ENCODE measurements around the gene CMTM7. TPM values are rescaled to one million over a fixed set of nuclear protein-coding genes. Genes with fewer than 3 reads are reported as not detected.

Gene CMTM7
- polyA plus RNA-seq, 1 of the 3 experiments (the other 2 are of a cell fraction) = 50.1 TPM

DNA sequence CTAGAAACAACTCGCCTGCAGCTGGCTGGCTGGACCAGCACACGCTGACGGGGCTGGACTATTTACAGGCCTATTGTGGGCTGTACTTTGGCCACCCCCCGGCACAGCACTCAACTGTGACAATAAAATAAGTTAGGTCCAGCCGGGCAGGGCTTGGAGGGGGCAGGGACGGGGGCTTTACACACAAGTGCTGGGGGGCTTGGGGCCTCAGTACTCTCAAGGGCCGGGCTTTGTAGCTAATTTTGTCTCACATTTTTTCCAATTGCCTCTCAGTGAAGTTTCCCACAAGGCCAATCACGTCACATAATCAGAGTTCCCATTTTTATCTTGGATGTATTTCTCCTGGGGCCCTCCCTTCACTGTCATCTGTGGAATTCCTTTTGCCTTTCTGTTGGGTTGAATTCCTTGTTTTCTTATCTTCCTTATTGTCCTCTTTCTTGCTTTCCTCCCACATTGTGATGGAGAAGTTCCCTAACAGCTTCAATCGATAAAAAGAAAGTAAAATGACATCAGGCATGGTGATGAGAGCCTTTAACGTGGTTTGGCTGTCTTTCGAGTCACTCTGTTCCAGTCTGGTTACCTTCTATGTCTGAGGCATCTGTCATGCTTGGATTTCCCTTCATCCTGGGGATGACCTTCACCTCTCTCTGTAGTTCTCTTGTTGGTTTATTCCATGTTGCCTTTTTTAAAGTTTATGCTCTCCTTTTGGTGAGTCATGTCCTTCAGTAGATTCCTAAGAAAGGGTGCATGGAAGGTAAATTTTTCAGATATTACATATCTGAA lies 44.1 kb upstream of the CMTM7 start (continued):
- TF ChIP-seq MEF2A (IDR thresholded peaks at IDR 0.05; ENCODE audit: borderline replicate concordance, low read depth) = no peak
- no peak for TF ChIP-seq RFX5 (IDR thresholded peaks at IDR 0.05; ENCODE audit: low read length)
- TF ChIP-seq RAD21 (IDR thresholded peaks at IDR 0.05; ENCODE audit: low read length) = no peak

DNA sequence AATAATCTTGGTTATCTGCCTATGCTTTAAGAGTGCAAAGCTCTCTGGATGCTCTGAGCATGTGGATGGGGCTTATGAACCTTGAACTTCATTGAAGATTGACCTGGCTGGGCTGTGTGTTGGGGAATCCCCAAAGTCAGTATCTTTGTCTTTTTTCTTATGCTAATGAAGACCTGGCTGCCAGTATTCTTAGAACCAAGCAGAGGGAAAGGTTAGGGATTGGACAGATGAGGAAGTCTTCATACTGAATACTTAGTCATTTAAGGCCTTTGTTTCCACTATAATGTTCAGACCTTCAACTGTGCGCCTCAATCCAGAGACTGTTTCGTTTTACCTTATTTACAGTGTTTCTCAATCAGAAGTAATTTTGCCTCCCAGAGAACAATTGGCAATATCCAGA lies 42.5 kb upstream of the CMTM7 start:
- TF ChIP-seq, protein P1, sequence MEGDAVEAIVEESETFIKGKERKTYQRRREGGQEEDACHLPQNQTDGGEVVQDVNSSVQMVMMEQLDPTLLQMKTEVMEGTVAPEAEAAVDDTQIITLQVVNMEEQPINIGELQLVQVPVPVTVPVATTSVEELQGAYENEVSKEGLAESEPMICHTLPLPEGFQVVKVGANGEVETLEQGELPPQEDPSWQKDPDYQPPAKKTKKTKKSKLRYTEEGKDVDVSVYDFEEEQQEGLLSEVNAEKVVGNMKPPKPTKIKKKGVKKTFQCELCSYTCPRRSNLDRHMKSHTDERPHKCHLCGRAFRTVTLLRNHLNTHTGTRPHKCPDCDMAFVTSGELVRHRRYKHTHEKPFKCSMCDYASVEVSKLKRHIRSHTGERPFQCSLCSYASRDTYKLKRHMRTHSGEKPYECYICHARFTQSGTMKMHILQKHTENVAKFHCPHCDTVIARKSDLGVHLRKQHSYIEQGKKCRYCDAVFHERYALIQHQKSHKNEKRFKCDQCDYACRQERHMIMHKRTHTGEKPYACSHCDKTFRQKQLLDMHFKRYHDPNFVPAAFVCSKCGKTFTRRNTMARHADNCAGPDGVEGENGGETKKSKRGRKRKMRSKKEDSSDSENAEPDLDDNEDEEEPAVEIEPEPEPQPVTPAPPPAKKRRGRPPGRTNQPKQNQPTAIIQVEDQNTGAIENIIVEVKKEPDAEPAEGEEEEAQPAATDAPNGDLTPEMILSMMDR (IDR thresholded peaks at IDR 0.05) = no peak
- TF ChIP-seq RCOR1 (IDR thresholded peaks at IDR 0.05; ENCODE audit: low read length) (no peak), ELF1 (IDR thresholded peaks at IDR 0.05) (no peak), EP300 (IDR thresholded peaks at IDR 0.05; ENCODE audit: borderline replicate concordance in 1 of 2, low read depth in 1 of 2, low read length in 1 of 2) (no peak)
- Histone ChIP-seq H4K20me1 (ENCODE audit: insufficient read depth) (no peaks in the 10 kb centered on the region), H3K27ac (ENCODE audit: low read depth in 2 of 2, low read length in 1 of 2) (no peak overlapping the region), H3K4me3 (ENCODE audit: low read depth in 2 of 2, low read length in 1 of 2) (no peak overlapping the region), H2AFZ (ENCODE audit: low read depth) (no peak overlapping the region), H3K9me2 (no peaks in the 10 kb centered on the region), H3K27me3 (ENCODE audit: insufficient read depth) (no peaks in the 10 kb centered on the region), H3K36me3 (replicated peaks in 1 of 2; ENCODE audit: control insufficient read depth in 1 of 2, insufficient read depth in 2 of 2, low read length in 1 of 2) (no peaks in the 10 kb centered on the region), H3K79me2 (ENCODE audit: insufficient read depth) (no peaks in the 10 kb centered on the region), H3F3A (replicated peaks; ENCODE audit: insufficient read depth) (no peaks in the 10 kb centered on the region), H3K9ac (no peak overlapping the region), H3K4me1 (ENCODE audit: control insufficient read depth in 1 of 2, insufficient read depth in 2 of 2, low read depth in 1 of 2, low read length in 1 of 2) (no peaks in the 10 kb centered on the region), H3K4me2 (no peak overlapping the region), H3K9me3 (no peaks in the 10 kb centered on the region)
- CTCF ChIA-PET = interaction anchor here (1.3 kb wide), 1 partner anchor 26 kb away, joined by 8 read pairs; no protein-coding TSS in a partner anchor
- WGBS (ENCODE audit: low lambda C conversion rate) = 90% methylated on average over 2 of the region's 2 CpGs
- POLR2A ChIA-PET = no interaction called here
- no peak for DNase-seq

DNA sequence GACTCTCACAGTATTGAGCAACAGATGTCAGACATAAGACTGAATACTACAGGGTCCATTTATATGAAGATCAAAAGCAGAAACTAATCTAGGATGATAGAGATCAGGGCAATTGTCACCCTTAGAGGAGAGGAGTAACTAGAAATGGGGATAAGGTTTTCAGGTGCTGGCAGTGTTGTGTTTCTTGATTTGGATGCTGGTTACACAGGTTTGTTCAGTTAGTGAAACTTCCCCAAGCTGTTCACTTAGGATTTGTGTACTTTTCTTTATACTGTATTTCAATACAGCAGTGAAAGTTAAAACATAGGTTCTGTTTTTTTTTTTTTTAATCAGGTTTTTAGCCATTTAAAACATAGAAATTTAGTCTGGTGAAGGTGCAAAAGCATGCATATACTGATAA lies 39.1 kb upstream of the CMTM7 start:
- Histone ChIP-seq H3K9ac (no peak overlapping the region), H3K4me1 (ENCODE audit: control insufficient read depth in 1 of 2, insufficient read depth in 2 of 2, low read depth in 1 of 2, low read length in 1 of 2) (no peaks in the 10 kb centered on the region), H3K4me2 (no peak overlapping the region), H3K36me3 (replicated peaks in 1 of 2; ENCODE audit: control insufficient read depth in 1 of 2, insufficient read depth in 2 of 2, low read length in 1 of 2) (no peaks in the 10 kb centered on the region), H3K27me3 (ENCODE audit: insufficient read depth) (no peaks in the 10 kb centered on the region), H4K20me1 (ENCODE audit: insufficient read depth) (no peaks in the 10 kb centered on the region), H2AFZ (ENCODE audit: low read depth) (no peak overlapping the region), H3K9me2 (no peaks in the 10 kb centered on the region), H3F3A (replicated peaks; ENCODE audit: insufficient read depth) (no peaks in the 10 kb centered on the region), H3K79me2 (ENCODE audit: insufficient read depth) (no peaks in the 10 kb centered on the region), H3K9me3 (no peaks in the 10 kb centered on the region), H3K4me3 (ENCODE audit: low read depth in 2 of 2, low read length in 1 of 2) (no peak overlapping the region), H3K27ac (ENCODE audit: low read depth in 2 of 2, low read length in 1 of 2) (no peak overlapping the region)
- CTCF ChIA-PET = no interaction called here
- no peak for DNase-seq
- POLR2A ChIA-PET = no interaction called here
- TF ChIP-seq IRF3 (IDR thresholded peaks at IDR 0.05; ENCODE audit: low read depth, low read length) = no peak
- no peak for TF ChIP-seq GABPA (IDR thresholded peaks at IDR 0.05; ENCODE audit: low read depth)
- TF ChIP-seq RXRA (IDR thresholded peaks at IDR 0.05; ENCODE audit: borderline replicate concordance, low read depth) = no peak
- TF ChIP-seq JUND (IDR thresholded peaks at IDR 0.05) = no peak
- no peak for TF ChIP-seq MXI1 (IDR thresholded peaks at IDR 0.05; ENCODE audit: low read depth, low read length)
- TF ChIP-seq MEF2A (IDR thresholded peaks at IDR 0.05; ENCODE audit: borderline replicate concordance, low read depth) = no peak
- TF ChIP-seq, protein P2, sequence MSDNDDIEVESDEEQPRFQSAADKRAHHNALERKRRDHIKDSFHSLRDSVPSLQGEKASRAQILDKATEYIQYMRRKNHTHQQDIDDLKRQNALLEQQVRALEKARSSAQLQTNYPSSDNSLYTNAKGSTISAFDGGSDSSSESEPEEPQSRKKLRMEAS (IDR thresholded peaks at IDR 0.05; ENCODE audit: low read depth) = no peak
- TF ChIP-seq SMC3 (IDR thresholded peaks at IDR 0.05; ENCODE audit: low read depth, low read length) = no peak
- no peak for TF ChIP-seq TAF1 (IDR thresholded peaks at IDR 0.05; ENCODE audit: borderline replicate concordance, low read depth, low read length)
- no peak for TF ChIP-seq NFIC (IDR thresholded peaks at IDR 0.05; ENCODE audit: borderline replicate concordance)
- no peak for TF ChIP-seq SIN3A (IDR thresholded peaks at IDR 0.05; ENCODE audit: borderline replicate concordance, low read depth, low read length)
- TF ChIP-seq, protein P1 (IDR thresholded peaks at IDR 0.05) = no peak

Data from SK-N-SH (cell line).